ENCODE measurements around the gene OPTC. TPM values are rescaled to one million over a fixed set of nuclear protein-coding genes. Genes with fewer than 3 reads are reported as not detected.

The OPTC gene
- total and polyA plus RNA-seq, 8 donors = not detected

- DNase-seq = no peak
- TF ChIP-seq POLR2A (IDR thresholded peaks at IDR 0.05) (no peak), EP300 (IDR thresholded peaks at IDR 0.05) (no peak), POLR2AphosphoS5 (IDR thresholded peaks at IDR 0.05) (no peak)
- TF ChIP-seq, protein P1, sequence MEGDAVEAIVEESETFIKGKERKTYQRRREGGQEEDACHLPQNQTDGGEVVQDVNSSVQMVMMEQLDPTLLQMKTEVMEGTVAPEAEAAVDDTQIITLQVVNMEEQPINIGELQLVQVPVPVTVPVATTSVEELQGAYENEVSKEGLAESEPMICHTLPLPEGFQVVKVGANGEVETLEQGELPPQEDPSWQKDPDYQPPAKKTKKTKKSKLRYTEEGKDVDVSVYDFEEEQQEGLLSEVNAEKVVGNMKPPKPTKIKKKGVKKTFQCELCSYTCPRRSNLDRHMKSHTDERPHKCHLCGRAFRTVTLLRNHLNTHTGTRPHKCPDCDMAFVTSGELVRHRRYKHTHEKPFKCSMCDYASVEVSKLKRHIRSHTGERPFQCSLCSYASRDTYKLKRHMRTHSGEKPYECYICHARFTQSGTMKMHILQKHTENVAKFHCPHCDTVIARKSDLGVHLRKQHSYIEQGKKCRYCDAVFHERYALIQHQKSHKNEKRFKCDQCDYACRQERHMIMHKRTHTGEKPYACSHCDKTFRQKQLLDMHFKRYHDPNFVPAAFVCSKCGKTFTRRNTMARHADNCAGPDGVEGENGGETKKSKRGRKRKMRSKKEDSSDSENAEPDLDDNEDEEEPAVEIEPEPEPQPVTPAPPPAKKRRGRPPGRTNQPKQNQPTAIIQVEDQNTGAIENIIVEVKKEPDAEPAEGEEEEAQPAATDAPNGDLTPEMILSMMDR (IDR thresholded peaks at IDR 0.05) = no peak
- Histone ChIP-seq H3K27me3 (no peaks in the 10 kb centered on the region), H3K9me3 (no peaks in the 10 kb centered on the region), H3K27ac (peak overlapping the region in 2 of 5 donors; percentile 55 to 65), H3K4me1 (peaks cover 9 to 73% (median 27%) of the 10 kb centered on the region in 4 donors), H3K36me3 (no peaks in the 10 kb centered on the region), H3K4me3 (no peak overlapping the region)
- 83 to 94% (median 91%) methylated on average over 3 of the region's 3 CpGs for WGBS, 5 donors
- intact Hi-C loops (cut with DNase I; ENCODE audit: low total_unique reads) = no loop called here
These were observed 31.7 kb downstream of the OPTC start for GRCh38 chr1:203525685-203526084.

DNA sequence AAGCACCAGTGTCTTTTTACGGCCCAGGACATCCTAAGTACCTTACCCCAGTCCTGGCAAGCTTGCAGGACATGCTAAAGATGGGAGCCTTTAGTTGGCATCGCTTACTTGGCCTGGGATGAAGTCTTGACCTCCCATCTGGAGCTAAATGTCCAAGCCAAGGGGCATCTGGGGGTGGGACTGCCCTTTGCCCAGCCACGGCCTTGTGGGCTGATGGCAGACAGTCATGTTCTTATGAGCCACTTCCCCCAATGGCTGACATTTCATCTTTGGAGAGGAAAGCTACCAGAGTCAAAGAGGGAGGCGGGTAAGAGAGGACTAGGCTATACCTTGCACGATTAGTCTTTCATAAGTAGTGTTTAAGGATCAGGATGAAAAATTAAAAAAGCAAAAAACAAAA, 32.2 kb downstream of the OPTC start:
- Histone ChIP-seq H3K9me3 (no peaks in the 10 kb centered on the region), H3K27ac (peak overlapping the region in 2 of 5 donors; percentile 55 to 65), H3K4me1 (peaks cover 4 to 68% (median 23%) of the 10 kb centered on the region in 4 donors), H3K36me3 (no peaks in the 10 kb centered on the region), H3K27me3 (no peaks in the 10 kb centered on the region), H3K4me3 (no peak overlapping the region)
- no peak for DNase-seq
- 86 to 98% (median 88%) methylated on average over 5 of the region's 5 CpGs for WGBS, 5 donors
- intact Hi-C loops (cut with DNase I; ENCODE audit: low total_unique reads) = no loop called here
- TF ChIP-seq EP300 (IDR thresholded peaks at IDR 0.05) (no peak), POLR2AphosphoS5 (IDR thresholded peaks at IDR 0.05) (no peak), POLR2A (IDR thresholded peaks at IDR 0.05) (no peak)
- TF ChIP-seq, protein P1 (IDR thresholded peaks at IDR 0.05) = no peak

- 31 to 54% (median 38%) methylated on average over 6 of the region's 6 CpGs for WGBS, 5 donors
- Histone ChIP-seq H3K9me3 (no peaks in the 10 kb centered on the region), H3K27ac (peak overlapping the region in 2 of 5 donors; percentile 55 to 65), H3K27me3 (no peaks in the 10 kb centered on the region), H3K4me3 (no peak overlapping the region), H3K4me1 (peaks cover 0 to 64% (median 18%) of the 10 kb centered on the region in 4 donors), H3K36me3 (no peaks in the 10 kb centered on the region)
- DNase-seq = peak in 1 of 2 donors; percentile 59
- intact Hi-C loops (cut with DNase I; ENCODE audit: low total_unique reads) = no loop called here
- no peak for TF ChIP-seq POLR2A (IDR thresholded peaks at IDR 0.05)
- no peak for TF ChIP-seq EP300 (IDR thresholded peaks at IDR 0.05)
- TF ChIP-seq, protein P1 (IDR thresholded peaks at IDR 0.05) = no peak
- TF ChIP-seq POLR2AphosphoS5 (IDR thresholded peaks at IDR 0.05) = no peak
These were observed 32.6 kb downstream of the OPTC start for GRCh38 chr1:203526572-203526971.

DNA sequence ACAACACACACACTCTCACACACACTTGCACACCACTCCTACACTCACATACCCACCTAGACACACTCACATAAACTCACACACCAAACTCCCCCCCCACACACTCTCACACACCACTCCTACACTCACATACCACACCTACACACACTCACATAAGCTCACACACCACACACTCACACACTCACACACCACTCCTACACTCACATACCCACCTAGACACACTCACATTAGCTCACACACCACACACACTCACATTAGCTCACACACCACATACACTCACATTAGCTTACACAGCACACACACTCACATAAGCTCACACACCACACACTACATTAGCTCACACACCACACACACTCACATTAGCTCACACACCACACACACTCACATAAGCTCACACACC, 33.1 kb downstream of the OPTC start:
- intact Hi-C loops (cut with DNase I; ENCODE audit: low total_unique reads) = no loop called here
- H3K4me3 ChIP-seq = no peak overlapping the region

More for the DNA sequence above, 33.1 kb downstream of the OPTC start:
- Histone ChIP-seq H3K9me3 (no peaks in the 10 kb centered on the region), H3K27ac (peak overlapping the region in 2 of 5 donors; percentile 55 to 65), H3K36me3 (no peaks in the 10 kb centered on the region), H3K4me1 (peaks cover 0 to 60% (median 15%) of the 10 kb centered on the region in 4 donors), H3K27me3 (no peaks in the 10 kb centered on the region)
- TF ChIP-seq, protein P1 (IDR thresholded peaks at IDR 0.05) = no peak
- TF ChIP-seq EP300 (IDR thresholded peaks at IDR 0.05) (no peak), POLR2AphosphoS5 (IDR thresholded peaks at IDR 0.05) (no peak), POLR2A (IDR thresholded peaks at IDR 0.05) (no peak)
- no peak for DNase-seq

Data from stomach (tissue), 9 donors.